Astrocyte of the cerebellum (primary cell): ENCODE data around the gene PTGDS.

Experiments used
- DNase-seq: peaks from one replicate; pipeline ENCODE4 v3.0.0-alpha.2; 2011; ENCODE audit warnings: low read depth
- H3K4me3 ChIP-seq: 2 replicates; pipeline ENCODE4 v1.5.1; 2011; ENCODE audit warnings: mild to moderate bottlenecking, low read depth, low read length, moderate library complexity
- CTCF ChIP-seq: IDR thresholded peaks from 2 replicates; pipeline ENCODE4 v1.5.1; 2012; ENCODE audit warnings: low read length, low read depth, moderate library complexity, mild to moderate bottlenecking; ENCODE audit errors: missing control alignments
- in situ Hi-C: cut with HindIII; loops from 2 replicates; pipeline ENCODE4 v1.10.0; 2017; ENCODE audit warnings: low sequenced_read_pairs

Gene PTGDS

GRCh38 chr9:136994888-136995230 is 17.6 kb downstream of the PTGDS start:
- no peak overlapping the region for H3K4me3 ChIP-seq
- no peak for DNase-seq
- TF ChIP-seq CTCF = no peak
- in situ Hi-C loops = no loop called here

GRCh38 chr9:136995362-136995761 is 18.1 kb downstream of the PTGDS start:
- no peak overlapping the region for H3K4me3 ChIP-seq
- in situ Hi-C loops = no loop called here
- no peak for TF ChIP-seq CTCF
- DNase-seq = no peak

- DNase-seq = no peak
- no peak for TF ChIP-seq CTCF
- in situ Hi-C loops = no loop called here
- no peak overlapping the region for H3K4me3 ChIP-seq
These were observed 18.5 kb downstream of the PTGDS start for GRCh38 chr9:136995772-136996311.

- in situ Hi-C loops = no loop called here
- no peak for TF ChIP-seq CTCF
- no peak for DNase-seq
- H3K4me3 ChIP-seq = no peak within 1 kb of the TSS
These were observed 19.3 kb downstream of the PTGDS start, which contains the start of gene CLIC3 for GRCh38 chr9:136996361-136997292. CLIC3 (minus strand) TSS chr9:136996568; CDS start chr9:136996543, 25 bp downstream.

GRCh38 chr9:136997371-136997770 is 20.1 kb downstream of the PTGDS start:
- DNase-seq = no peak
- in situ Hi-C loops = no loop called here
- H3K4me3 ChIP-seq = no peak overlapping the region
- no peak for TF ChIP-seq CTCF

- DNase-seq = no peak
- no peak overlapping the region for H3K4me3 ChIP-seq
- TF ChIP-seq CTCF = no peak
- in situ Hi-C loops = no loop called here
These were observed 20.5 kb downstream of the PTGDS start for GRCh38 chr9:136997830-136998234.
